Subcutaneous adipose tissue (tissue), 4 donors: ENCODE data around the gene SLC35D2. TPM values are rescaled to one million over a fixed set of nuclear protein-coding genes. Genes with fewer than 3 reads are reported as not detected.

Experiments used
- total RNA-seq, 4 donors: library from RNA; depleted of rRNA; stranded (reverse); fragments of >200 nt; gene quantifications; one replicate each; pipeline ENCODE4 v1.1.0, GENCODE V29; 2016
- TF ChIP-seq, protein P1 (sequence below): fragments of 450-650 bp; IDR thresholded peaks from one replicate; pipeline ENCODE4 v1.5.1; 2016; ENCODE audit warnings: low read depth, mild to moderate bottlenecking, control low read depth, antibody characterized with exemption, moderate library complexity

SLC35D2 gene
- total RNA-seq, 4 donors from 2014 or later, result 15.9 to 22.9 (median 17.6) TPM

DNA sequence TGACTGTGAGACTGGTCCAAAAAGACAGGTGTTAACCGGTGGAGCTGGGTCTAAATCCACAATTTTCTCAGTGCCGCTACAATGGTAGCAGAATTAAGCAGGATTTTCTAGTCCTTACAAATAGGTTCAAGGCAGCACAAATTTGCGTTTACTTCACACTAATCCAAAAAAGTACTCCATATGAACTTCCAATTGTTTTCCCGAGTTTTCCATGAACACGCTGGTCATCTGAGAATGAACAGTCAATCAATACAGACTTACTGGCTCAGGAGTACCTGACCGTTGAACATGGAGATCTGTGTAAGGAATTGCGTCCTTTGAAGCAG lies 709 bp downstream of the SLC35D2 start:
- TF ChIP-seq, protein P1, sequence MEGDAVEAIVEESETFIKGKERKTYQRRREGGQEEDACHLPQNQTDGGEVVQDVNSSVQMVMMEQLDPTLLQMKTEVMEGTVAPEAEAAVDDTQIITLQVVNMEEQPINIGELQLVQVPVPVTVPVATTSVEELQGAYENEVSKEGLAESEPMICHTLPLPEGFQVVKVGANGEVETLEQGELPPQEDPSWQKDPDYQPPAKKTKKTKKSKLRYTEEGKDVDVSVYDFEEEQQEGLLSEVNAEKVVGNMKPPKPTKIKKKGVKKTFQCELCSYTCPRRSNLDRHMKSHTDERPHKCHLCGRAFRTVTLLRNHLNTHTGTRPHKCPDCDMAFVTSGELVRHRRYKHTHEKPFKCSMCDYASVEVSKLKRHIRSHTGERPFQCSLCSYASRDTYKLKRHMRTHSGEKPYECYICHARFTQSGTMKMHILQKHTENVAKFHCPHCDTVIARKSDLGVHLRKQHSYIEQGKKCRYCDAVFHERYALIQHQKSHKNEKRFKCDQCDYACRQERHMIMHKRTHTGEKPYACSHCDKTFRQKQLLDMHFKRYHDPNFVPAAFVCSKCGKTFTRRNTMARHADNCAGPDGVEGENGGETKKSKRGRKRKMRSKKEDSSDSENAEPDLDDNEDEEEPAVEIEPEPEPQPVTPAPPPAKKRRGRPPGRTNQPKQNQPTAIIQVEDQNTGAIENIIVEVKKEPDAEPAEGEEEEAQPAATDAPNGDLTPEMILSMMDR, result no peak

DNA sequence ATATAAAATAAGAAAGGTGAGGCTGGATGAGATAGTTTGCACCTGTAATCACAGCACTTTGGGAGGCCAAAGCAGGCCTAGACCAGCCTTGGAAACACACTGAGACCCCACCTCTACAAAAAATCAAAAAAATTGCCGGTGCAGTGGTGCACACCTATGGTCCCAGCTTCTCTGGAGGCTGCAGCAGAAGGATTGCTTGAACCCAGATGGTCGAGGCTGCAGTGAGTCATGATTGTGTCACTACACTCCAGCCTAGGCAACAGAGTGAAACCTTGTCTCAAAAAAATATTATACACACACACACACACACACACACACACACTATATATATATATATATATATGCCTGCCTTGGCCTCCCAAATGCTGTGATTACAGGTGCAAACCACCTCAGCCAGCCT lies 1.3 kb downstream of the SLC35D2 start:
- TF ChIP-seq, protein P1, result no peak

DNA sequence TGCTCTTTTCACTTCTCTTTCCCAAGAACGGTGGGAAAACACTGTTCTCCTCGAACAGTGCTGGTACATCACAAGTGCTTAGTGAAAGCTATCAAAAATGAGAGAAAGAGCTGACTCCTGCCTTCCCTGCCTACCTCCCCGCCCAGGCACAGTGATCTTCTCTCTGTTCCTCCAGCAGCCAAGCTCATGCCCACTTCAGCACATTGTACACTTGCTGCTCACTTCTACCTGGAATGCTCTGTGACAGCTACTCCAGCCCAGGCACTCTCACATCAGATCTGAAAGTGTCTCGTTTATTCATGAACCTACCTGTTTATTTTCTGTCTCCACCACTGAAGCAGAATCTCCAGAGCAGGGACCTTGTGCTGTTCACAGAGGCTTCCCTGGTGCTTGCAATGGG lies 1.8 kb downstream of the SLC35D2 start:
- TF ChIP-seq, protein P1, result no peak

DNA sequence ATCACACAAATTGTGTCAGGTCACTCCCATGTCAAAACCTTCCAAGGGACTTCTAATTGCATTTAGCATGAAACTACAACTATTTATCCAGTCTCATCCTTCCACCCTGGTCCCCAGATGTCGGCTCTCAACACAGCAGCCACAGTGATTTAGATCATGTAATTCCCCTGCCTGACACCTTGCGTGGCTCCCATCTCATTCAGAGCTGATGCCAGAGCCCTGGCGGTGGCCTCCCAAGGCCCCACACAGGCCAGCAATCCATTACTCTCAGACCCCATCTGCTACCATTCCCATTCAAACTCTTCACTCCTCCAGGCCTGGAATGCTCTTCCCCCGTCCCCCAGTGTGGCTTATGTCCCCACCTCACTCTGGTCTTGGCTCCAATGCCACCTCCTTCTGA lies 2.4 kb downstream of the SLC35D2 start:
- TF ChIP-seq, protein P1, result no peak

DNA sequence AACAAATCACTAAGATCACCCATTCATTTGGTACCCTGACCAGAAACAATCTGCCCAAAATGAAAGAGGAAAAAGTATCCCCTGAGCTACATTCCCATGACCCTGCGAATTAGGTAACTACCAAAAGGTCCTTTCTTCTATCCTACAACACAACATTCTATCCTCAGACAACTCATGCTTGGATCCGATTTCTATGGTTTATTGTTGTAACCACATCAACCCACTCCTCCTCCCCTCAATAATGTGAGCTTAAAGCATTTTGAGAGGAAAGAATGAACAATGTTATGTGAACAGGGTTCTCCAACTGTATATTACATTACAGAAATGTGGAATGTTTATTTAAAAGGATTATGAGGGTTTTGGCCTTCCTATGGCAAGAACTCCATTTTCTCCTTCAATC lies 4.0 kb downstream of the SLC35D2 start:
- TF ChIP-seq, protein P1, result no peak

DNA sequence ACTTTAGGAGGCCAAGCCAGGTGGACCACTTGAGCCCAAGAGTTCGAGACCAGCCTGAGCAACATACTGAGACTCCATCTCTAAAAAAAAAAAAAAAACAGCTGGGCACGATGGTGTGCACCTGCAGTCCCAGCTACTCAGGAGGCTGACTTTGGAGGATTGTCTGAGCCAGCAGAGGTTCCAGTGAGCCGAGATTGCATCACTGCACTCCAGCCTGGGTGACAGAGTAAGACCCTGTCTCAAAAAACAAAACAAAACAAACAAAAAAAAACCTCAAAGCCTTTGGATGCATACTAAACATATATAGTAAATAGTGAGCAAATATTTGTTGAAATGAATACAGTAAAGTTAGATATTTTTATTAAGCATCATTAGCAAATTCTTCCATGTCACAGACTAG lies 5.3 kb downstream of the SLC35D2 start:
- TF ChIP-seq, protein P1, result no peak

DNA sequence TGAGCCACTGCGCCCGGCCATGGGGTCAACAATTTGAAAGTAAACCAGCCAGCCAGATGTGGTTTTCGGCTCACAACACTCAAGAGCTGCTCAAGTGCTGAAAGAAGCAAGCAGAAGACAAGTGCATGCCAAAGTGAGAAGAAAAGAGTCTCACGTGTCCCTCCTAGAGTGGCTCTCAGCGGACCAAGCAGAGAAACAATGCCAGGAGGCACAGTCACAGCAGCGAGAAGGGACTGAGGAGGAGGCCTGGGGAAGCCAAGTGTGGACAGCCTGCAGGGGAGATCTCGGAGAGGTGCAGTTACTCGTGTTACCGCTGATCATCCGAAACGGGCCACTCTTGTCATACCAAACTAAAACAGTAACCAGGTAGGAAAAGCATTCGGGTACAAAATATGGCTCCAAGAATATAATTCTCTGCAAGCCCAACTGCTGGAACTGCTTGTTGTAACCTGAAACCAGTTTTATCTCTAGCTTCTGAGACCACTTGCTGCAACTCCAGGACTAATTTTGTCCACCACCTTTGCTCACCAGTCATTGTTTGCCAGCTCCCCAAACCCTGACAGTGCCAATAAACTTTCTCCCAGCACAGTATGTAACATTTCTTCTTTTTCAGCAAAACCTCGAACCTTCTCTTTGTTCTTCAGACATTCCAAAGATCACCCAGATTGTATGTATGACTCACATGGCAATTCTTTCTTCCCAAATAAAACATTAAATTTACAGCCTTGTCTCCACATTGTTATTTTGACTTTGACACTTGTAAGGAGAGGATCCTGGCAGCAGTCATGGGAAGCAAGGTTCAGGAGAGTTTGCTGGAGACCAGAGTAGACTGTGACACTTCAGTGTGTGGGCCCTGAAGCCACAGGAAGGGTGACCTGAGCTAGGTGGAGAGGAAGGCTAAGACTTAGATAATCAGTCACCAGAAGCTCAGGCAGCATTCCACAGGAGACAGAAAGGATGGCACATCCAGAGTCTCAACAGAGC lies 6.3 kb downstream of the SLC35D2 start:
- TF ChIP-seq, protein P1, result no peak
